SK-N-SH (cell line): Measurements from ENCODE around the gene PPP2CA.

Experiments
- CTCF ChIP-seq: fragments of 200-600 bp; sonication (generic); IDR thresholded peaks from 2 replicates; pipeline ENCODE4 v1.6.1; 2017; ENCODE audit warnings: antibody characterized with exemption, mild to moderate bottlenecking, moderate library complexity
- EP300 ChIP-seq, 2 experiments: IDR thresholded peaks; 2 replicates each; pipeline versions ENCODE4 v1.4.0 to v1.6.1; 2012; ENCODE audit warnings: borderline replicate concordance in 1 of 2, low read depth in 1 of 2, low read length in 1 of 2
- NFIC ChIP-seq: IDR thresholded peaks from 2 replicates; pipeline ENCODE4 v1.4.0; 2012; ENCODE audit warnings: borderline replicate concordance
- REST ChIP-seq: IDR thresholded peaks from 2 replicates; pipeline ENCODE4 v1.6.1; 2012; ENCODE audit warnings: mild to moderate bottlenecking, low read depth, low read length, moderate library complexity
- TAF1 ChIP-seq: IDR thresholded peaks from 2 replicates; pipeline ENCODE4 v1.6.1; 2012; ENCODE audit warnings: low read depth, mild to moderate bottlenecking, low read length, moderate library complexity, borderline replicate concordance

GRCh38 chr5:134252671-134253070 is 26.8 kb upstream of the PPP2CA start:
- no peak for TF ChIP-seq TAF1
- no peak for TF ChIP-seq EP300 (IDR thresholded peaks at IDR 0.05; ENCODE audit: borderline replicate concordance in 1 of 2, low read depth in 1 of 2, low read length in 1 of 2)
- no peak for TF ChIP-seq NFIC
- no peak for TF ChIP-seq CTCF
- no peak for TF ChIP-seq REST
